Measurements from ENCODE around the gene SYNE1.

SYNE1 gene

GRCh38 chr6:152201120-152201519, 436.0 kb downstream of the SYNE1 start:
- no peak for TF ChIP-seq EZH2phosphoT487 (conservative IDR thresholded peaks at IDR 0.05; ENCODE audit: low read length)
- TF ChIP-seq, protein P1, sequence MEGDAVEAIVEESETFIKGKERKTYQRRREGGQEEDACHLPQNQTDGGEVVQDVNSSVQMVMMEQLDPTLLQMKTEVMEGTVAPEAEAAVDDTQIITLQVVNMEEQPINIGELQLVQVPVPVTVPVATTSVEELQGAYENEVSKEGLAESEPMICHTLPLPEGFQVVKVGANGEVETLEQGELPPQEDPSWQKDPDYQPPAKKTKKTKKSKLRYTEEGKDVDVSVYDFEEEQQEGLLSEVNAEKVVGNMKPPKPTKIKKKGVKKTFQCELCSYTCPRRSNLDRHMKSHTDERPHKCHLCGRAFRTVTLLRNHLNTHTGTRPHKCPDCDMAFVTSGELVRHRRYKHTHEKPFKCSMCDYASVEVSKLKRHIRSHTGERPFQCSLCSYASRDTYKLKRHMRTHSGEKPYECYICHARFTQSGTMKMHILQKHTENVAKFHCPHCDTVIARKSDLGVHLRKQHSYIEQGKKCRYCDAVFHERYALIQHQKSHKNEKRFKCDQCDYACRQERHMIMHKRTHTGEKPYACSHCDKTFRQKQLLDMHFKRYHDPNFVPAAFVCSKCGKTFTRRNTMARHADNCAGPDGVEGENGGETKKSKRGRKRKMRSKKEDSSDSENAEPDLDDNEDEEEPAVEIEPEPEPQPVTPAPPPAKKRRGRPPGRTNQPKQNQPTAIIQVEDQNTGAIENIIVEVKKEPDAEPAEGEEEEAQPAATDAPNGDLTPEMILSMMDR (IDR thresholded peaks at IDR 0.05; ENCODE audit: insufficient read depth, low read length, poor library complexity, severe bottlenecking), result no peak
- H2AFZ ChIP-seq (ENCODE audit: low read depth, low read length, severe bottlenecking), result no peak overlapping the region
- no peaks in the 10 kb centered on the region for H3K9me2 ChIP-seq (replicated peaks; ENCODE audit: insufficient read depth, low read length)
- H3K79me2 ChIP-seq (ENCODE audit: insufficient read depth, low read length), result no peaks in the 10 kb centered on the region
- H3K4me3 ChIP-seq (ENCODE audit: insufficient read depth, low read length, poor library complexity, severe bottlenecking), result no peak overlapping the region
- no peaks in the 10 kb centered on the region for H3K27me3 ChIP-seq (ENCODE audit: low read length)
- H3K9ac ChIP-seq (ENCODE audit: low read length), result no peak overlapping the region
- no peaks in the 10 kb centered on the region for H4K20me1 ChIP-seq (ENCODE audit: low read depth, low read length)
- no peak overlapping the region for H3K27ac ChIP-seq (ENCODE audit: low read depth, low read length)
- H3K9me3 ChIP-seq (ENCODE audit: insufficient read depth, low read length), result no peaks in the 10 kb centered on the region
- H3K36me3 ChIP-seq (ENCODE audit: low read length), result peaks cover 63% of the 10 kb centered on the region
- H3K4me2 ChIP-seq (ENCODE audit: low read depth, low read length, poor library complexity, severe bottlenecking), result no peak overlapping the region
- H3F3A ChIP-seq (ENCODE audit: insufficient read depth), result no peaks in the 10 kb centered on the region

DNA sequence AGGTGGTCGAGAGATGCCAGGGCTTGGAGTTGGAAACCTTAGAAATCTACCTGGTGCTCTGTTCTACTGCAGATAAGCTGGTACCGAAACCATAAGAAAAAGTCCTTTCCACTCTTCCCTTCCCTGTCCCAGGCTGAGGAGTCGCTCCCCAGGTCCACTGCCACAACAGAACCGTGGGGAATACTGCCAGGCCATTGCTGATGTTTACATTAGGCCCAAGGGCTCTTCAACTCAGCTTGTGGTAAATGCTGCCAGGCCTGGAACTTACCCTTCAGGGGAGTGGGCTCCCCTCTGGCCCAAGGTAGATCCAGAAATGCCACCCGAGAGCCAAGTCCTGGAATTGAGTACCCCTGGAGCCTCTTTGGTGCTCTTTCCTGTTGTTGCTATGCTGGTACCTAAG, 441.3 kb downstream of the SYNE1 start:
- Histone ChIP-seq H3K27ac (ENCODE audit: low read depth, low read length) (no peak overlapping the region), H3F3A (ENCODE audit: insufficient read depth) (peaks cover 8% of the 10 kb centered on the region; the same call in 1 of the 2 replicates), H3K9me3 (ENCODE audit: insufficient read depth, low read length) (no peaks in the 10 kb centered on the region), H4K20me1 (ENCODE audit: low read depth, low read length) (no peaks in the 10 kb centered on the region), H3K4me2 (ENCODE audit: low read depth, low read length, poor library complexity, severe bottlenecking) (no peak overlapping the region), H2AFZ (ENCODE audit: low read depth, low read length, severe bottlenecking) (no peak overlapping the region), H3K36me3 (ENCODE audit: low read length) (peaks cover 44% of the 10 kb centered on the region), H3K9me2 (replicated peaks; ENCODE audit: insufficient read depth, low read length) (no peaks in the 10 kb centered on the region), H3K4me3 (ENCODE audit: insufficient read depth, low read length, poor library complexity, severe bottlenecking) (no peak overlapping the region), H3K79me2 (ENCODE audit: insufficient read depth, low read length) (no peaks in the 10 kb centered on the region), H3K27me3 (ENCODE audit: low read length) (no peaks in the 10 kb centered on the region), H3K9ac (ENCODE audit: low read length) (no peak overlapping the region)
- TF ChIP-seq EZH2phosphoT487 (conservative IDR thresholded peaks at IDR 0.05; ENCODE audit: low read length), result no peak
- TF ChIP-seq, protein P1 (IDR thresholded peaks at IDR 0.05; ENCODE audit: insufficient read depth, low read length, poor library complexity, severe bottlenecking), result no peak

DNA sequence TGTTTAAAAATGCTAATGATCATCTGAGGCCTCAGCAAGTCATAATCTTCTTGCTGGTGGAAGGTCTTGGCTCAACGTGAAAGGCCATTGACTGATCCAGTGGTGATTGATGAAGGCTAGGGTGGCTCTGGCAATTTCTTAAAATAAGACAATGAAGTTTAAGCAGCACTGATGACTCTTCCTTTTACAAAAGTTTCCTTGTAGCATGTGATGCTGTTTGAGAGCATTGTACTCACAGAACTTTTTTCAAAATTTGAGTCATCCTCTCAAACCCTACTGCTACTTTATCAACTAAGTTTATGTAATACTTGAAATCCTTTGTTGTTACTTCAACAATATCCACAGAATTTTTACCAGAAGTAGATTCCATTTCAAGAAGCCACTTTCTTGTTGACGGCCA, 447.4 kb downstream of the SYNE1 start:
- Histone ChIP-seq H3K27ac (ENCODE audit: low read depth, low read length) (no peak overlapping the region), H3K79me2 (ENCODE audit: insufficient read depth, low read length) (no peaks in the 10 kb centered on the region), H3K36me3 (ENCODE audit: low read length) (peaks cover 9% of the 10 kb centered on the region), H3K27me3 (ENCODE audit: low read length) (no peaks in the 10 kb centered on the region), H3K9me2 (replicated peaks; ENCODE audit: insufficient read depth, low read length) (no peaks in the 10 kb centered on the region), H2AFZ (ENCODE audit: low read depth, low read length, severe bottlenecking) (no peak overlapping the region), H3K4me2 (ENCODE audit: low read depth, low read length, poor library complexity, severe bottlenecking) (no peak overlapping the region), H3K9me3 (ENCODE audit: insufficient read depth, low read length) (no peaks in the 10 kb centered on the region), H3K4me3 (ENCODE audit: insufficient read depth, low read length, poor library complexity, severe bottlenecking) (no peak overlapping the region), H3K9ac (ENCODE audit: low read length) (no peak overlapping the region), H3F3A (ENCODE audit: insufficient read depth) (peaks cover 41% of the 10 kb centered on the region), H4K20me1 (ENCODE audit: low read depth, low read length) (no peaks in the 10 kb centered on the region)
- TF ChIP-seq, protein P1 (IDR thresholded peaks at IDR 0.05; ENCODE audit: insufficient read depth, low read length, poor library complexity, severe bottlenecking), result no peak
- no peak for TF ChIP-seq EZH2phosphoT487 (conservative IDR thresholded peaks at IDR 0.05; ENCODE audit: low read length)

All from SU-DHL-6 (cell line).